ENCODE measurements around the gene SASH1.

Gene SASH1

DNA sequence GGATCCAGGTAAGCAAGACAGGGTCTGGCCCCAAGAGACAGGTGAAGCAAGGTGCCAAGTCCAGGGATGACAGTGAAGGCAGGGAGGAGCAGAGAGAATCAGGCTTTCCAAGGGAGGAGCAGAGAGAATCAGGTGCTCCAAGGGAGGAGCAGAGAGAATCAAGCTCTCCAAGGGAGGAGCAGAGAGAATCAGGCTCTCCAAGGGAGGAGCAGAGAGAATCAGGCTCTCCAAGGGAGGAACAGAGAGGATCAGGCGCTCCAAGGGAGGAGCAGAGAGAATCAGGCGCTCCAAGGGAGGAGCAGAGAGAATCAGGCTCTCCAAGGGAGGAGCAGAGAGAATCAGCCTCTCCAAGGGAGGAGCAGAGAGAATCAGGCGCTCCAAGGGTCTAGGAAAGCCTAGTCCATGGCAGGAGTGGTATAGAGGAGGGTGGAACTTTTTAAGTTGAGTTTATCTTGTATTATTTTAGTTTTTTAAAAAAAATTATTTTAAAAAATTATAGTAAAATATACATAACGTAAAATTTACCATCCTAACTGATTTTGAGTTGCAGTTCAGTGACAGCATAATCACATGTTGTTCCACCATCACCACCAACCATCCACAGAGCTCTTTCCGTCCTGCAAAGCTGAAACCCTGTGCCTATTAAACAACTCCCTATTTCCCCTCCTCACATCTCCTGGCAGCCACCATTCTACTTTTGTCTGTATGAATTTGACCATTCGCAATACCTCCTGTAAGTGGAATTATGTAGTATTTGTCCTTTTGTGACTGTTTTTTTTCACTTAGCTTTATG is 64.1 kb downstream of the SASH1 start:
- Histone ChIP-seq H3K4me1 (ENCODE audit: control insufficient read depth, insufficient read depth, low read length) (peaks cover 27% of the 10 kb centered on the region), H3K9me3 (ENCODE audit: control insufficient read depth, low read length) (no peaks in the 10 kb centered on the region), H3K4me3 (ENCODE audit: low read length) (peak overlapping the region; percentile 56), H3K36me3 (ENCODE audit: control insufficient read depth, insufficient read depth, low read length, severe bottlenecking) (no peaks in the 10 kb centered on the region), H3K27me3 (replicated peaks; ENCODE audit: control insufficient read depth, insufficient read depth, low read length) (no peaks in the 10 kb centered on the region), H3K9ac (ENCODE audit: low read length) (peak overlapping the region; percentile 78)
- DNase-seq (ENCODE audit: low read depth), result no peak

DNA sequence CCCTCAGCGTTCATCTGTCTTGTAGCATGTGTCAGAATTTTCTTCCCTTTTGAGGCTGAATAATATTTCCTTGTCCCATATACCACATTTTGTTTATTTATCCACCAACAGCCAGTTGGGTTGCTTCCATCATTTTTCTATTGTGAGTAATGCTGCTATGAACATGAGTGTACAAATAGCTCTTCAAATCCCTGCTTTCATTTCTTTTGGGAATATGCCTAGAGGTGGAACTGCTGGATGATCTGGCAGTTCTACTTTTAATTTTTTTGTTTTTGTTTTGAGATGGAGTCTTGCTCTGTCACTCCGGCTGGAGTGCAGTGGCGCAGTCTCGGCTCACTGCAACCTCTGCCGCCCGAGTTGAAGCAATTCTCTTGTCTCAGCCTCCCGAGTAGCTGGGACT is 64.7 kb downstream of the SASH1 start:
- peak overlapping the region; percentile 56 for H3K4me3 ChIP-seq (ENCODE audit: low read length)
- H3K4me1 ChIP-seq (ENCODE audit: control insufficient read depth, insufficient read depth, low read length), result peaks cover 28% of the 10 kb centered on the region
- peak overlapping the region; percentile 78 for H3K9ac ChIP-seq (ENCODE audit: low read length)
- no peaks in the 10 kb centered on the region for H3K27me3 ChIP-seq (replicated peaks; ENCODE audit: control insufficient read depth, insufficient read depth, low read length)
- H3K9me3 ChIP-seq (ENCODE audit: control insufficient read depth, low read length), result no peaks in the 10 kb centered on the region
- DNase-seq (ENCODE audit: low read depth), result peak; percentile 92
- H3K36me3 ChIP-seq (ENCODE audit: control insufficient read depth, insufficient read depth, low read length, severe bottlenecking), result no peaks in the 10 kb centered on the region

DNA sequence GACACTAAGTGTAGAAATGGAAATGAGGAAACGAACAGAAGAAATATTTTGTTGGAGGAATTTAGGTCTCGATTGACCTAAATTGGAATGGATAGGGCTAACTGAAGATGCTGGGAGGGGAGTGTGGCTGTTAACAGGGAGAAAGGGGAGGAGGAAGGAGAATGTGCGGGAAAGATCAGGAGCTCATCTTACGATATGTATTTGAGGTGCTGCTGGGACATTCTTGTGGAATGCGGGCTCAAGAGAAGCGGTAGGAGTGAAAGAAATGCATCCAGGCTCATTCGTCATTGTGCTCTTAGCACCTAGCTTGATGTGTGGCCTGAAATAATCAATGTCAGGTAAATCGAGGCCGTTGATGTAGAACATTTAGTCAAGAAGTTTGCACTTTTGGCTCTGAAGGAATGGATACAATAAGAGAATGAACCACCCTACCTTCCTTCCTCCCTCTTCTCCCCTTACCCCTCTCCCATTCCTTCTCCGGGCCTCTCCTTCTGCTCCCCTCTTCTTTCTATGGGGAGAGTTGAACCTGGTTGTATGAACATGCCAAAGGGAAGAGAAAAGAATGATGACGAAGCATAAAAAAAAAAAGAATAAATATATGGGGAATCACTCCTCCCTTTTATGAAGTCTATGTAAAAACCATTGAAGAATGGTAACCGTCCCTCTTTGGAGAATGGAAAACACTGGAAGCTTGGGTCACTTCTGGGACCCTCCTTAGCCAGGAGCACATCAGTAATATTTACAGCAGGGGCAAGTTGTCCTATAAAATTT is 70.9 kb downstream of the SASH1 start:
- DNase-seq (ENCODE audit: low read depth), result no peak
- Histone ChIP-seq H3K4me1 (ENCODE audit: control insufficient read depth, insufficient read depth, low read length) (peaks cover 38% of the 10 kb centered on the region), H3K4me3 (ENCODE audit: low read length) (no peak overlapping the region), H3K9ac (ENCODE audit: low read length) (no peak overlapping the region), H3K36me3 (ENCODE audit: control insufficient read depth, insufficient read depth, low read length, severe bottlenecking) (no peaks in the 10 kb centered on the region), H3K9me3 (ENCODE audit: control insufficient read depth, low read length) (no peaks in the 10 kb centered on the region), H3K27me3 (replicated peaks; ENCODE audit: control insufficient read depth, insufficient read depth, low read length) (no peaks in the 10 kb centered on the region)

DNA sequence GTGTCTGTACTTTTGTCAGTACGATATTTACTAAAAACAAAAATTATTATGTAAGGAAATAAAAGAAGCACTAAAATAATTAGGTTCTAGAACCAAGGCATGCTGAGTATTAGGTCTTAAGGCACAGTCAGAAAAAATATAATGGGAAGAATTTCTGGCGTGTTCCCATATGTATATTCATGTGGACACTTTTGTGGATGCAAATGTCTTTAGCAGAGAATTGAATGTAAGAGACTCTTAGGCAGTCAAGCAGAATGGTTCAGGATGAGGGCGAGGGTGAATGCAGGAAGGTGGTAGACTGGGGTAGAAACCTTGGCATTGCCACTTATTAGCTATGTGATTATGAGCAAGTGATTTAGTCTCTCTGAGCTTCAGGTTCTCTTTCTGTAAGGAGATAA is 71.5 kb downstream of the SASH1 start:
- no peak for DNase-seq (ENCODE audit: low read depth)

DNA sequence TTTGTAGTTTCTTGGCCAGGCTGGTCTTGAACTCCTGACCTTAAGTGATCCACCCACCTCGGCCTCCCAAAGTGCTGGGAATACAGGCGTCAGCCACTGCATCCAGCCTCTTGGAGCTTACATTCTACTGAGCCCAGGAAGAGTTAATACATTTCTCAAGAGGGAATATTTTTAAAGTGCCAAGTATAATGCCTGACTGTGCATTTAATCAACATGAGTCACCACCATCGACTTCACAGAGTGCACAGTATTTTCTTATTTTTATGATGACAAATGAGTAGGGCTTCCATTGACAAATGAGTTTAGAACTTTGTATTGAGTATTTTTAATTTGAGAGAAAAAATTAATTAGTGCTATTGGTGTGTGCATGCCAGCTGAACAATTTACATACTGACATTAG is 72.2 kb downstream of the SASH1 start:
- peak; percentile 83 for DNase-seq (ENCODE audit: low read depth)
- Histone ChIP-seq H3K4me3 (ENCODE audit: low read length) (no peak overlapping the region), H3K27me3 (replicated peaks; ENCODE audit: control insufficient read depth, insufficient read depth, low read length) (no peaks in the 10 kb centered on the region)

More for the DNA sequence above, 71.5 kb downstream of the SASH1 start:
- peak overlapping the region; percentile 40 for H3K9ac ChIP-seq (ENCODE audit: low read length)
- H3K36me3 ChIP-seq (ENCODE audit: control insufficient read depth, insufficient read depth, low read length, severe bottlenecking), result no peaks in the 10 kb centered on the region
- H3K4me1 ChIP-seq (ENCODE audit: control insufficient read depth, insufficient read depth, low read length), result peaks cover 38% of the 10 kb centered on the region
- no peaks in the 10 kb centered on the region for H3K27me3 ChIP-seq (replicated peaks; ENCODE audit: control insufficient read depth, insufficient read depth, low read length)
- no peak overlapping the region for H3K4me3 ChIP-seq (ENCODE audit: low read length)
- H3K9me3 ChIP-seq (ENCODE audit: control insufficient read depth, low read length), result no peaks in the 10 kb centered on the region

DNA sequence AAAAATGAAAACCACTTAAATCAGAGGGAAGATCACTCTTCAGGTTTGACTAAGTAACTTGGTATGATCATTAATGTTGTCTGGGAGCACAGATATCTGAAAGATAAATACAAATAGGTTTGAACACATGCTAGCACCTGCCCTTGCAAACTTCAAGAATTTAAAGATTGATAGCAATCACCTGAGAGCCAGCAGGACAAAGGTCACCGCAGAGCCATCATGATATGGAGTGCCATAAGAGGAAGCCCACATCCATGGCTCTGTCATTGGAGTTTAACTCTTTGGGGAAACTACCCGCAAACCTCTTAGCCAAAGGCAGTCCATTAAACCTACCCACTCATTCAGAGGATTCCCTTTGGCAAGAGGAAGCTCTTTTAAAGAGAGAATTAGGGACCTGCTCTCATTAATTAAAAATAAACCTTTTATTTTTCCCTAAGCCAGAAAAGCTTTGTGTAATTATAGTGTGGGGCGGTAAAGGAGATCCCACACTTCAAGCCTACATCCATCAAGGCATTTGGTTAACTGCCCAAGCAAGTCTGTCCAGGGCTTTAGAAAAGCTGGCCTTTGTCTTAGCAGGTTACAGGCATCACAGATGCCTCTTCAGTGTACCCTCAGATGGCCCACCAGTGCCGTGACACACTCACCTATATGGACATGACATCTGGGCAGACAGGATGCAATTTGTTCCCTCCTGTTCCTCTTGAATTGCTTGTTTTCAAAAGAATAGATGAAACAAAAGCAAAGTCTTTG is 73.0 kb downstream of the SASH1 start:
- H3K27me3 ChIP-seq (replicated peaks; ENCODE audit: control insufficient read depth, insufficient read depth, low read length), result no peaks in the 10 kb centered on the region
- H3K4me3 ChIP-seq (ENCODE audit: low read length), result no peak overlapping the region
- DNase-seq (ENCODE audit: low read depth), result no peak
- H3K9ac ChIP-seq (ENCODE audit: low read length), result no peak overlapping the region
- H3K4me1 ChIP-seq (ENCODE audit: control insufficient read depth, insufficient read depth, low read length), result peaks cover 38% of the 10 kb centered on the region
- no peaks in the 10 kb centered on the region for H3K36me3 ChIP-seq (ENCODE audit: control insufficient read depth, insufficient read depth, low read length, severe bottlenecking)
- H3K9me3 ChIP-seq (ENCODE audit: control insufficient read depth, low read length), result no peaks in the 10 kb centered on the region

More for the DNA sequence above, 72.2 kb downstream of the SASH1 start:
- peaks cover 38% of the 10 kb centered on the region for H3K4me1 ChIP-seq (ENCODE audit: control insufficient read depth, insufficient read depth, low read length)
- H3K9ac ChIP-seq (ENCODE audit: low read length), result peak overlapping the region; percentile 40
- no peaks in the 10 kb centered on the region for H3K36me3 ChIP-seq (ENCODE audit: control insufficient read depth, insufficient read depth, low read length, severe bottlenecking)
- H3K9me3 ChIP-seq (ENCODE audit: control insufficient read depth, low read length), result no peaks in the 10 kb centered on the region

DNA sequence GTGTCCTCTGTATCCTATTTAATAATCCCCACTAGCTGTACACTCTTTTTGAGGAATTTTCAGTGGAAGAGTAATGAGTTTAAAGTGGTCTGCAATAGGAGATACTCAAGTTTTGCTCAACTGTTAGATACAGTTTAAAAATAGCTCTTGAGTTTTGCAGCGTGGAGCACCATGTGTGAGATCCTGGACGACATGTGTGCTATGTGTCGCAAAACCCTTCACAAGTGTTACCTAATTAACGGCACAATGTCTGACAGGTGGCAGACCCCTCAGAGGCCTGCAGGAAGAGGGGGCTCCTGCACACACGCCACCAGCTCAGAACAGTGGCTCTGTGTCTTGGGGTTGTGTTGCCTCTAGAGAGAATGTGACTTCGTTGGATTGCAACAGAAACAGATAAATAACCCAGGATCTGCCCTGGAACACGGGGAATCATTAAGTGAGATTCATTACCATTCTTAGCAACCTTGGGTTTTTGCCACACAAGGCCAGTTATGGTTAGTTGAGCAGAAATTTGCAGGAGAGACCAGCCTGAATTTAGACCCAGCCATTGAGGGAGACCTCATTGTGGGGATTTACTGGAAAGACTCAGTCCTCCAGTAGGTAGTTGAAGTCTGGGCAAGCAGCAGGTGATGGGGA is 73.8 kb downstream of the SASH1 start:
- H3K36me3 ChIP-seq (ENCODE audit: control insufficient read depth, insufficient read depth, low read length, severe bottlenecking), result no peaks in the 10 kb centered on the region
- no peak overlapping the region for H3K4me3 ChIP-seq (ENCODE audit: low read length)
- no peak overlapping the region for H3K9ac ChIP-seq (ENCODE audit: low read length)
- no peaks in the 10 kb centered on the region for H3K9me3 ChIP-seq (ENCODE audit: control insufficient read depth, low read length)
- no peaks in the 10 kb centered on the region for H3K27me3 ChIP-seq (replicated peaks; ENCODE audit: control insufficient read depth, insufficient read depth, low read length)
- DNase-seq (ENCODE audit: low read depth), result no peak
- peaks cover 35% of the 10 kb centered on the region for H3K4me1 ChIP-seq (ENCODE audit: control insufficient read depth, insufficient read depth, low read length)

DNA sequence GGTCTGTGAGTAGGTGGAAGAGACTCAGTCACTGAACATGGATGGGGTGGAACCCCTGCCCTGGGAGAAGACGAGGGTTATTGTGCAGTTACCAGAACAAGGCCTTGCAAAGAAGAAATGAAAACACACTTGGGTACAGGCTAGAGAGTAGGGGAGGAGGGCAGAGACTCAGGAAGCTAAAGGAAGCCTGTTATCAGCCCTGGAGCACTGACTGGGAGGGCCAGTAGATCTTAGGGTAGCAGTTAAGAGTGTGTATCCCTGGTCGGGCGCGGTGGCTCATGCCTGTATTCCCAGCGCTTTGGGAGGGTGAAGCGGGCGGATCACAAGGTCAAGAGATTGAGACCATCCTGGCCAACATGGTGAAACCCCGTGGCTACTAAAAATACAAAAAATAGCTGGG is 74.4 kb downstream of the SASH1 start:
- Histone ChIP-seq H3K4me1 (ENCODE audit: control insufficient read depth, insufficient read depth, low read length) (peaks cover 29% of the 10 kb centered on the region), H3K27me3 (replicated peaks; ENCODE audit: control insufficient read depth, insufficient read depth, low read length) (no peaks in the 10 kb centered on the region), H3K36me3 (ENCODE audit: control insufficient read depth, insufficient read depth, low read length, severe bottlenecking) (no peaks in the 10 kb centered on the region), H3K9me3 (ENCODE audit: control insufficient read depth, low read length) (no peaks in the 10 kb centered on the region), H3K4me3 (ENCODE audit: low read length) (no peak overlapping the region), H3K9ac (ENCODE audit: low read length) (no peak overlapping the region)
- DNase-seq (ENCODE audit: low read depth), result no peak

DNA sequence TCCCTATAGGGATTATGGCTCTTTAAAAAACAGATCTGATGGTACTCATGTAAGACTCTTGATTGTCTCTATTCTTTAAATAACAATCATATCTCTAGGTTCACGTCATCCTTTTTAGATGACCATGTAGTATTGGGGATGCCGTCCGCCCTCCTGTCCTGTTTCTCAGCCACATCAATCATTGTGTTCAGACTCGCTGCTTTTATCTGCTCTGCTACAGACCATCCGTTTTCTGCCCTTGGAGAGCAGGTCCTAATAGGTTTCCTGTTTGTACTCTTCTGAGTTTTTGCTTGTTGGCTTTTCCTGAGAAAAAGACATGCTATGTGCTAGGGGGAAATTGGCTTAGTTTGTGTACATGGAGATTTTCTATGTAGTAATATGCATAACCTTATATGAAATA is 76.8 kb downstream of the SASH1 start:
- no peak overlapping the region for H3K4me3 ChIP-seq (ENCODE audit: low read length)
- H3K9ac ChIP-seq (ENCODE audit: low read length), result no peak overlapping the region
- H3K4me1 ChIP-seq (ENCODE audit: control insufficient read depth, insufficient read depth, low read length), result peaks cover 34% of the 10 kb centered on the region
- H3K36me3 ChIP-seq (ENCODE audit: control insufficient read depth, insufficient read depth, low read length, severe bottlenecking), result no peaks in the 10 kb centered on the region
- no peak for DNase-seq (ENCODE audit: low read depth)
- H3K27me3 ChIP-seq (replicated peaks; ENCODE audit: control insufficient read depth, insufficient read depth, low read length), result no peaks in the 10 kb centered on the region
- H3K9me3 ChIP-seq (ENCODE audit: control insufficient read depth, low read length), result no peaks in the 10 kb centered on the region

DNA sequence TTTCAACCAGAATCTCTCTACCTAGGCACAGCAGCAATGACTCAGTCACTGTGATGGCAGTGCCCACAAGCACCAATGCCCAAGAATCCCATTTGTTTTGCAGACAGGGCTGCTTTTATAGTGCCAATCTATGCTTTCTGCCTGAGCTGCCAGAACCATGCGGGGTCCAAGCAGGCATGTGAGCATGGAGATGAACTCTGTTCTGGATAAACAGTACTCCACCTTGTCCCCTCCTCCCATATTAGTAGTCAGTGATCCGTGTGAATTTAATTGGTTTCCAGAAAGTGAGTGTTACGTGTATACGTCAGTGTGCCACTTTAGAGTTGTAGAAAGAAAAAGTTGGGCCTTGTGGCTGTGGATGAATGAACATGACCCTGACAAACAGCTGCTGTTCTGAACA is 79.4 kb downstream of the SASH1 start:
- H3K36me3 ChIP-seq (ENCODE audit: control insufficient read depth, insufficient read depth, low read length, severe bottlenecking), result no peaks in the 10 kb centered on the region
- DNase-seq (ENCODE audit: low read depth), result no peak
- no peak overlapping the region for H3K4me3 ChIP-seq (ENCODE audit: low read length)
- H3K4me1 ChIP-seq (ENCODE audit: control insufficient read depth, insufficient read depth, low read length), result peaks cover 9% of the 10 kb centered on the region
- H3K9ac ChIP-seq (ENCODE audit: low read length), result no peak overlapping the region
- no peaks in the 10 kb centered on the region for H3K27me3 ChIP-seq (replicated peaks; ENCODE audit: control insufficient read depth, insufficient read depth, low read length)
- H3K9me3 ChIP-seq (ENCODE audit: control insufficient read depth, low read length), result no peaks in the 10 kb centered on the region

DNA sequence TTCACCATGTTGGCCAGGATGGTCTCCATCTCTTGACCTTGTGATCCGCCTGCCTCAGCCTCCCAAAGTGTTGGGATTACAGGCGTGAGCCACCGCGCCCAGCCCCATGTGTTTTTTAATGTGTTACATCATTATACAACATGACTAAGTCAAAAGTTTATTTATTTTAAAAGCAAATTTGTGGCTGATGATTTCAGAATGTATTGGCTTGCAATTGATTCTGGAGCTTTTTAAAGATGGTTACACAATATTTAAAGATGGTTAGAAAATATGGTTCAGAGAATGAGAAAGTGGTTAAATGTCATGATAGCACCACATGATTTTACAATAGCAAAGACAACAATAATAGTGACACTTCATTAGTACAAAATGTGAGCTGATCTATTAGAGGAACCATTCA is 80.5 kb downstream of the SASH1 start:
- H3K9me3 ChIP-seq (ENCODE audit: control insufficient read depth, low read length), result no peaks in the 10 kb centered on the region
- H3K4me1 ChIP-seq (ENCODE audit: control insufficient read depth, insufficient read depth, low read length), result peaks cover 9% of the 10 kb centered on the region
- H3K9ac ChIP-seq (ENCODE audit: low read length), result no peak overlapping the region
- H3K27me3 ChIP-seq (replicated peaks; ENCODE audit: control insufficient read depth, insufficient read depth, low read length), result no peaks in the 10 kb centered on the region
- DNase-seq (ENCODE audit: low read depth), result no peak
- H3K4me3 ChIP-seq (ENCODE audit: low read length), result no peak overlapping the region
- H3K36me3 ChIP-seq (ENCODE audit: control insufficient read depth, insufficient read depth, low read length, severe bottlenecking), result no peaks in the 10 kb centered on the region
